SK-N-SH (cell line): ENCODE measurements around the gene CC2D2A. TPM values are rescaled to one million over a fixed set of nuclear protein-coding genes. Genes with fewer than 3 reads are reported as not detected.

Source experiments
- CTCF ChIA-PET: fragments of 300-600, 350-600 bp; formaldehyde crosslinking; extraction: SDS; loops from one replicate; lab custom pipeline; 2021; lab: Yijun Ruan, JAX
- POLR2A ChIA-PET: fragments of 350-600 bp; sonication (Branson Sonifier 250); formaldehyde crosslinking; extraction: SDS; loops from one replicate; lab custom pipeline; 2020; ENCODE audit warnings: antibody characterized with exemption, inconsistent platforms; lab: Yijun Ruan, JAX
- DNase-seq: peaks from one replicate; pipeline ENCODE4 v3.0.0; 2012
- H2AFZ ChIP-seq: fragments of 200-600 bp; sonication (generic); 2 replicates; pipeline ENCODE4 v1.8.1; 2016; ENCODE audit warnings: antibody characterized with exemption, mild to moderate bottlenecking, low read depth
- H3F3A ChIP-seq: fragments of 200-600 bp; sonication (generic); replicated peaks from 2 replicates; pipeline ENCODE3; 2016; ENCODE audit warnings: antibody characterized with exemption, mild to moderate bottlenecking; ENCODE audit not compliant: insufficient read depth
- H3K27ac ChIP-seq, 2 experiments: fragments of 200-500 bp in 1 of 2; fragments of 200-600 bp in 1 of 2; sonication (Bioruptor generic) in 1 of 2; sonication (generic), shearing (Covaris generic) in 1 of 2; 2 replicates each; pipeline versions ENCODE4 v1.5.1 to v1.6.1; 2014 to 2016; ENCODE audit warnings: low read depth in 2 of 2, inconsistent platforms in 1 of 2, low read length in 1 of 2, mild to moderate bottlenecking in 1 of 2, mixed read lengths in 1 of 2
- H3K27me3 ChIP-seq: fragments of 200-600 bp; sonication (generic), shearing (Covaris generic); 2 replicates; pipeline ENCODE4 v1.6.1; 2016; ENCODE audit warnings: mixed run types; ENCODE audit not compliant: insufficient read depth
- H3K36me3 ChIP-seq, 2 experiments: fragments of 200-500 bp in 1 of 2; fragments of 200-600 bp in 1 of 2; sonication (Bioruptor generic) in 1 of 2; sonication (generic) in 1 of 2; replicated peaks in 1 of 2; 2 replicates each; pipeline versions ENCODE3 to v1.5.1; 2014 to 2016; ENCODE audit warnings: low read length in 1 of 2, mild to moderate bottlenecking in 1 of 2; ENCODE audit not compliant: insufficient read depth in 2 of 2, control insufficient read depth in 1 of 2
- H3K4me1 ChIP-seq, 2 experiments: fragments of 200-500 bp in 1 of 2; fragments of 200-600 bp in 1 of 2; sonication (Bioruptor generic) in 1 of 2; sonication (generic), shearing (Covaris generic) in 1 of 2; 2 replicates each; pipeline versions ENCODE4 v1.5.1 to v1.6.1; 2014 to 2016; ENCODE audit warnings: low read depth in 1 of 2, low read length in 1 of 2, mixed run types in 1 of 2; ENCODE audit not compliant: insufficient read depth in 2 of 2, control insufficient read depth in 1 of 2
- H3K4me2 ChIP-seq: fragments of 200-600 bp; sonication (generic), shearing (Covaris generic); 2 replicates; pipeline ENCODE4 v1.6.1; 2017; ENCODE audit warnings: mixed run types
- H3K4me3 ChIP-seq, 2 experiments: fragments of 200-500 bp in 1 of 2; fragments of 200-600 bp in 1 of 2; sonication (Bioruptor generic) in 1 of 2; sonication (generic), shearing (Covaris generic) in 1 of 2; 2 replicates each; pipeline versions ENCODE4 v1.5.1 to v1.8.1; 2014 to 2016; ENCODE audit warnings: low read depth in 2 of 2, inconsistent platforms in 1 of 2, low read length in 1 of 2, mild to moderate bottlenecking in 1 of 2, mixed read lengths in 1 of 2, moderate library complexity in 1 of 2
- H3K79me2 ChIP-seq: fragments of 200-600 bp; sonication (generic); 2 replicates; pipeline ENCODE4 v1.8.1; 2017; ENCODE audit warnings: mild to moderate bottlenecking; ENCODE audit not compliant: insufficient read depth
- H3K9ac ChIP-seq: fragments of 200-600 bp; sonication (generic); 2 replicates; pipeline ENCODE4 v1.6.1; 2017; ENCODE audit warnings: mixed run types
- H3K9me2 ChIP-seq: fragments of 200-600 bp; sonication (generic); 2 replicates; pipeline ENCODE4 v1.6.1; 2017; ENCODE audit warnings: mixed run types
- H3K9me3 ChIP-seq: fragments of 200-600 bp; sonication (generic); 2 replicates; pipeline ENCODE4 v1.6.1; 2017; ENCODE audit warnings: mixed run types, mild to moderate bottlenecking, moderate library complexity
- H4K20me1 ChIP-seq: fragments of 200-600 bp; sonication (generic); 2 replicates; pipeline ENCODE4 v1.6.1; 2017; ENCODE audit warnings: mild to moderate bottlenecking, mixed run types; ENCODE audit not compliant: insufficient read depth
- CHD2 ChIP-seq: fragments of 150-350 bp; IDR thresholded peaks from 2 replicates; pipeline ENCODE4 v1.6.1; 2018; ENCODE audit warnings: low read length; ENCODE audit not compliant: partially characterized antibody
- ELF1 ChIP-seq: IDR thresholded peaks from 2 replicates; pipeline ENCODE4 v1.4.0; 2012
- FOXM1 ChIP-seq: IDR thresholded peaks from 2 replicates; pipeline ENCODE4 v1.4.0; 2012; ENCODE audit warnings: low read depth, mild to moderate bottlenecking
- GABPA ChIP-seq: IDR thresholded peaks from 2 replicates; pipeline ENCODE4 v1.4.0; 2012; ENCODE audit warnings: low read depth, mild to moderate bottlenecking
- GATA2 ChIP-seq: sonication (generic); formaldehyde crosslinking; IDR thresholded peaks from 2 replicates; pipeline ENCODE4 v1.5.0; 2020; ENCODE audit warnings: mild to moderate bottlenecking, missing genetic modification reagents
- JUND ChIP-seq: IDR thresholded peaks from 2 replicates; pipeline ENCODE4 v1.4.0; 2012
- MXI1 ChIP-seq: IDR thresholded peaks from 2 replicates; pipeline ENCODE4 v1.6.1; 2012; ENCODE audit warnings: mild to moderate bottlenecking, low read depth, low read length, improper control_type of control experiment
- NFIC ChIP-seq: IDR thresholded peaks from 2 replicates; pipeline ENCODE4 v1.4.0; 2012; ENCODE audit warnings: borderline replicate concordance
- POLR2AphosphoS5 ChIP-seq: IDR thresholded peaks from 2 replicates; pipeline ENCODE4 v1.6.1; 2012; ENCODE audit warnings: low read depth, low read length
- RAD21 ChIP-seq: IDR thresholded peaks from 2 replicates; pipeline ENCODE4 v1.6.1; 2012; ENCODE audit warnings: mild to moderate bottlenecking, low read length
- RCOR1 ChIP-seq: fragments of 150-350 bp; IDR thresholded peaks from 2 replicates; pipeline ENCODE4 v1.6.1; 2017; ENCODE audit warnings: antibody characterized with exemption, low read length
- RFX5 ChIP-seq: IDR thresholded peaks from 2 replicates; pipeline ENCODE4 v1.6.1; 2012; ENCODE audit warnings: mild to moderate bottlenecking, improper control_type of control experiment, low read length
- RXRA ChIP-seq: IDR thresholded peaks from 2 replicates; pipeline ENCODE4 v1.4.0; 2012; ENCODE audit warnings: low read depth, mild to moderate bottlenecking, borderline replicate concordance
- TAF1 ChIP-seq: IDR thresholded peaks from 2 replicates; pipeline ENCODE4 v1.6.1; 2012; ENCODE audit warnings: low read depth, mild to moderate bottlenecking, low read length, moderate library complexity, borderline replicate concordance
- TCF12 ChIP-seq: IDR thresholded peaks from 2 replicates; pipeline ENCODE4 v1.4.0; 2012
- TEAD4 ChIP-seq: IDR thresholded peaks from 2 replicates; pipeline ENCODE4 v1.4.0; 2012; ENCODE audit warnings: mild to moderate bottlenecking, borderline replicate concordance; ENCODE audit not compliant: insufficient read depth
- USF1 ChIP-seq: IDR thresholded peaks from 2 replicates; pipeline ENCODE4 v1.4.0; 2012; ENCODE audit warnings: low read depth, borderline replicate concordance
- USF2 ChIP-seq: fragments of 150-350 bp; IDR thresholded peaks from 2 replicates; pipeline ENCODE4 v1.6.1; 2017; ENCODE audit warnings: antibody characterized with exemption, low read length, low read depth, borderline replicate concordance
- WGBS: methylation state at CpG from one replicate; pipeline ENCODE4 v1.1.6; 2017; ENCODE audit warnings: low lambda C conversion rate; 5-methylcytosine and 5-hydroxymethylcytosine counted together
- polyA plus RNA-seq, 3 experiments: library from polyadenylated mRNA; depleted of rRNA; stranded (reverse); fragments of >200 nt; gene quantifications; 2 replicates each; pipeline ENCODE4 v1.2.3, GENCODE V29; 2012
- TF ChIP-seq, protein P1 (sequence below): IDR thresholded peaks from 2 replicates; pipeline ENCODE4 v1.4.0; 2012; ENCODE audit warnings: low read depth, borderline replicate concordance
- TF ChIP-seq, protein P2 (sequence below): IDR thresholded peaks from 2 replicates; pipeline ENCODE4 v1.4.0; 2012; ENCODE audit warnings: low read depth
- TF ChIP-seq, protein P3 (sequence below): IDR thresholded peaks from 2 replicates; pipeline ENCODE4 v1.6.1; 2012; ENCODE audit warnings: mild to moderate bottlenecking, low read depth, low read length, moderate library complexity

The CC2D2A gene
- polyA plus RNA-seq, 1 of the 3 experiments (the other 2 are of a cell fraction), result 17.8 TPM

DNA sequence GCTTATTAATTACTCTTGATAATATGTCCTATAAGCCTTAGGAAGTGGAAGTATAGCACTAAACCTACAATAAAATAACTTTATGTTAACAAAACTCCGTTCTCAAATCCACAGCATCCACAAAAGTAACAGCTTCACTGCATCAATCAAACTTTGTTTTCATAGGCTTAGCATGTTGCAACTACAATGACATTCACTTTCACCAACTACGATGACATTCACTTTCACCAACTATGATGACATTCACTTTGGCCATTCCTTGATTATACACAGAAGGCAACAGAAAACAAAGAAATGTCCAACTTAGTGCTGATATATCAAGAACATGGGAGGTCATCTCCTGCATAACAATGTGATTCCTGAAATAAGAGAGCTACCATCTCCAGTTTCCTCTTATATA, 141.2 kb downstream of the CC2D2A start:
- Histone ChIP-seq H3K9me2 (no peaks in the 10 kb centered on the region), H3K4me3 (no peak overlapping the region), H2AFZ (no peak overlapping the region), H3K79me2 (peaks cover 46% of the 10 kb centered on the region), H3K9me3 (no peaks in the 10 kb centered on the region), H3K9ac (no peak overlapping the region), H3F3A (peaks cover 8% of the 10 kb centered on the region), H3K27me3 (no peaks in the 10 kb centered on the region), H3K4me2 (no peak overlapping the region), H3K4me1 (no peaks in the 10 kb centered on the region; a peak in 1 of 4 replicates), H3K36me3 (peaks cover 37 to 47% of the 10 kb centered on the region in 2 experiments), H3K27ac (no peak overlapping the region), H4K20me1 (no peaks in the 10 kb centered on the region; the same call in 1 of the 2 replicates)
- CTCF ChIA-PET, result no interaction called here
- POLR2A ChIA-PET, result no interaction called here
- DNase-seq, result no peak
- WGBS, result 93% methylated on average over 2 of the region's 2 CpGs
- no peak for TF ChIP-seq TAF1
- TF ChIP-seq ELF1, result no peak
- no peak for TF ChIP-seq TCF12
- TF ChIP-seq RCOR1, result no peak
- no peak for TF ChIP-seq USF1
- TF ChIP-seq, protein P1, sequence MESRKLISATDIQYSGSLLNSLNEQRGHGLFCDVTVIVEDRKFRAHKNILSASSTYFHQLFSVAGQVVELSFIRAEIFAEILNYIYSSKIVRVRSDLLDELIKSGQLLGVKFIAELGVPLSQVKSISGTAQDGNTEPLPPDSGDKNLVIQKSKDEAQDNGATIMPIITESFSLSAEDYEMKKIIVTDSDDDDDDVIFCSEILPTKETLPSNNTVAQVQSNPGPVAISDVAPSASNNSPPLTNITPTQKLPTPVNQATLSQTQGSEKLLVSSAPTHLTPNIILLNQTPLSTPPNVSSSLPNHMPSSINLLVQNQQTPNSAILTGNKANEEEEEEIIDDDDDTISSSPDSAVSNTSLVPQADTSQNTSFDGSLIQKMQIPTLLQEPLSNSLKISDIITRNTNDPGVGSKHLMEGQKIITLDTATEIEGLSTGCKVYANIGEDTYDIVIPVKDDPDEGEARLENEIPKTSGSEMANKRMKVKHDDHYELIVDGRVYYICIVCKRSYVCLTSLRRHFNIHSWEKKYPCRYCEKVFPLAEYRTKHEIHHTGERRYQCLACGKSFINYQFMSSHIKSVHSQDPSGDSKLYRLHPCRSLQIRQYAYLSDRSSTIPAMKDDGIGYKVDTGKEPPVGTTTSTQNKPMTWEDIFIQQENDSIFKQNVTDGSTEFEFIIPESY, result no peak
- no peak for TF ChIP-seq RFX5
- no peak for TF ChIP-seq GABPA
- no peak for TF ChIP-seq POLR2AphosphoS5
- no peak for TF ChIP-seq RXRA
- TF ChIP-seq USF2, result no peak

GRCh38 chr4:15612136-15612535, 142.5 kb downstream of the CC2D2A start:
- Histone ChIP-seq H3K79me2 (peaks cover 54% of the 10 kb centered on the region), H3K27ac (no peak overlapping the region), H2AFZ (no peak overlapping the region), H4K20me1 (peaks cover 5% of the 10 kb centered on the region), H3K4me2 (no peak overlapping the region), H3K27me3 (no peaks in the 10 kb centered on the region), H3K4me1 (no peaks in the 10 kb centered on the region; a peak in 1 of 4 replicates), H3K9ac (no peak overlapping the region), H3K36me3 (peaks cover 32 to 40% of the 10 kb centered on the region in 2 experiments), H3K4me3 (no peak overlapping the region), H3F3A (peaks cover 8% of the 10 kb centered on the region), H3K9me3 (no peaks in the 10 kb centered on the region), H3K9me2 (no peaks in the 10 kb centered on the region)
- CTCF ChIA-PET, result no interaction called here
- no peak for DNase-seq
- POLR2A ChIA-PET, result no interaction called here
- WGBS, result 99% methylated on average over 2 of the region's 2 CpGs
- TF ChIP-seq, protein P2, sequence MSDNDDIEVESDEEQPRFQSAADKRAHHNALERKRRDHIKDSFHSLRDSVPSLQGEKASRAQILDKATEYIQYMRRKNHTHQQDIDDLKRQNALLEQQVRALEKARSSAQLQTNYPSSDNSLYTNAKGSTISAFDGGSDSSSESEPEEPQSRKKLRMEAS, result no peak
- TF ChIP-seq, protein P3, sequence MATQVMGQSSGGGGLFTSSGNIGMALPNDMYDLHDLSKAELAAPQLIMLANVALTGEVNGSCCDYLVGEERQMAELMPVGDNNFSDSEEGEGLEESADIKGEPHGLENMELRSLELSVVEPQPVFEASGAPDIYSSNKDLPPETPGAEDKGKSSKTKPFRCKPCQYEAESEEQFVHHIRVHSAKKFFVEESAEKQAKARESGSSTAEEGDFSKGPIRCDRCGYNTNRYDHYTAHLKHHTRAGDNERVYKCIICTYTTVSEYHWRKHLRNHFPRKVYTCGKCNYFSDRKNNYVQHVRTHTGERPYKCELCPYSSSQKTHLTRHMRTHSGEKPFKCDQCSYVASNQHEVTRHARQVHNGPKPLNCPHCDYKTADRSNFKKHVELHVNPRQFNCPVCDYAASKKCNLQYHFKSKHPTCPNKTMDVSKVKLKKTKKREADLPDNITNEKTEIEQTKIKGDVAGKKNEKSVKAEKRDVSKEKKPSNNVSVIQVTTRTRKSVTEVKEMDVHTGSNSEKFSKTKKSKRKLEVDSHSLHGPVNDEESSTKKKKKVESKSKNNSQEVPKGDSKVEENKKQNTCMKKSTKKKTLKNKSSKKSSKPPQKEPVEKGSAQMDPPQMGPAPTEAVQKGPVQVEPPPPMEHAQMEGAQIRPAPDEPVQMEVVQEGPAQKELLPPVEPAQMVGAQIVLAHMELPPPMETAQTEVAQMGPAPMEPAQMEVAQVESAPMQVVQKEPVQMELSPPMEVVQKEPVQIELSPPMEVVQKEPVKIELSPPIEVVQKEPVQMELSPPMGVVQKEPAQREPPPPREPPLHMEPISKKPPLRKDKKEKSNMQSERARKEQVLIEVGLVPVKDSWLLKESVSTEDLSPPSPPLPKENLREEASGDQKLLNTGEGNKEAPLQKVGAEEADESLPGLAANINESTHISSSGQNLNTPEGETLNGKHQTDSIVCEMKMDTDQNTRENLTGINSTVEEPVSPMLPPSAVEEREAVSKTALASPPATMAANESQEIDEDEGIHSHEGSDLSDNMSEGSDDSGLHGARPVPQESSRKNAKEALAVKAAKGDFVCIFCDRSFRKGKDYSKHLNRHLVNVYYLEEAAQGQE, result no peak
- no peak for TF ChIP-seq CHD2
- no peak for TF ChIP-seq POLR2AphosphoS5
- TF ChIP-seq TEAD4, result no peak
- TF ChIP-seq ELF1, result no peak
- no peak for TF ChIP-seq TCF12
- no peak for TF ChIP-seq FOXM1
- TF ChIP-seq RXRA, result no peak
- TF ChIP-seq JUND, result no peak
- no peak for TF ChIP-seq NFIC
- no peak for TF ChIP-seq RAD21
- TF ChIP-seq USF1, result no peak
- no peak for TF ChIP-seq RCOR1
- TF ChIP-seq GATA2 (CRISPR knock-in tag), result no peak
- TF ChIP-seq MXI1, result no peak
